Liver (tissue), 3 donors: ENCODE measurements around the gene IL11RA.

ENCODE experiments used
- EGR1 ChIP-seq, 2 donors: IDR thresholded peaks; 2 replicates each; pipeline ENCODE4 v1.6.1; 2016 to 2018; ENCODE audit warnings: antibody characterized with exemption in 2 of 2, low read depth in 2 of 2
- FOXA1 ChIP-seq: IDR thresholded peaks from 2 replicates; pipeline ENCODE4 v1.6.1; 2016; ENCODE audit warnings: antibody characterized with exemption
- GABPA ChIP-seq, 2 donors: IDR thresholded peaks in 1 of 2; conservative IDR thresholded peaks in 1 of 2; 2 replicates each; pipeline ENCODE4 v1.6.1; 2016; ENCODE audit warnings: antibody characterized with exemption in 2 of 2, mild to moderate bottlenecking in 1 of 2, moderate library complexity in 1 of 2
- JUND ChIP-seq, 2 donors: IDR thresholded peaks; 2 replicates each; pipeline ENCODE4 v1.6.1; 2016; ENCODE audit warnings: antibody characterized with exemption in 2 of 2
- RAD21 ChIP-seq, 2 donors: IDR thresholded peaks; 2 replicates each; pipeline ENCODE4 v1.6.1; 2016; ENCODE audit warnings: antibody characterized with exemption in 2 of 2, mild to moderate bottlenecking in 2 of 2
- SP1 ChIP-seq: IDR thresholded peaks from 2 replicates; pipeline ENCODE4 v1.6.1; 2018; ENCODE audit warnings: antibody characterized with exemption, mild to moderate bottlenecking
- TAF1 ChIP-seq: conservative IDR thresholded peaks from 2 replicates; pipeline ENCODE4 v1.6.1; 2016; ENCODE audit warnings: antibody characterized with exemption, mild to moderate bottlenecking
- YY1 ChIP-seq: IDR thresholded peaks from 2 replicates; pipeline ENCODE4 v1.6.1; 2016; ENCODE audit warnings: antibody characterized with exemption, mild to moderate bottlenecking
- TF ChIP-seq, protein P1 (sequence below): IDR thresholded peaks from 2 replicates; pipeline ENCODE4 v1.6.1; 2016; ENCODE audit warnings: antibody characterized with exemption
- TF ChIP-seq, protein P2 (sequence below): fragments of 150-350 bp; IDR thresholded peaks from 2 replicates; pipeline ENCODE4 v1.5.1; 2017; ENCODE audit warnings: improper control_type of control experiment, low read depth, low read length; ENCODE audit not compliant: missing input control
- TF ChIP-seq, protein P3 (sequence below): IDR thresholded peaks from 2 replicates; pipeline ENCODE4 v1.6.1; 2016; ENCODE audit warnings: antibody characterized with exemption
- TF ChIP-seq, protein P4 (sequence below): IDR thresholded peaks from 2 replicates; pipeline ENCODE4 v1.6.1; 2016; ENCODE audit warnings: antibody characterized with exemption, mild to moderate bottlenecking
- TF ChIP-seq, protein P5 (sequence below): IDR thresholded peaks from 2 replicates; pipeline ENCODE4 v1.6.1; 2016; ENCODE audit warnings: antibody characterized with exemption
- donor health status: healthy.
- donor health status: healthy.

DNA sequence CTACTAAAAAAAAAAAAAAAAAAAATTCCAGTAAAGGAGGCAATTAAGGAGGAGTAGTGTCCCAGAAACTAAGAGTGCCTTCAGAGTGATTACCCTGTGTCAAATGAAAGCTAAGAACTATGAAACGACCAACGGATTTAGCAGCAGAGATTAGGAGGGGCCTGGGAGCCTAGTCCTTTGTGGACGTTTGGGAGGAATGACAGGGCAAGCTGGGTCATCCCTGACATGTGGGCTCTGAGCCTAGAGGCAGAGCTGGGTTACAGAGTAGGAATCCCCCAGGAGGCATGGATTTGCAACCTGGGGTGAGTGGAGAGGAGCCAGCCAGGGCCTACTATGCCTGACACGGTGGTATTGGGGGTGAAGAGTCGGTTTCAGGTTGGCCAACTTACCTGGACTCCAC, 18.8 kb upstream of the IL11RA start:
- TF ChIP-seq, protein P1, sequence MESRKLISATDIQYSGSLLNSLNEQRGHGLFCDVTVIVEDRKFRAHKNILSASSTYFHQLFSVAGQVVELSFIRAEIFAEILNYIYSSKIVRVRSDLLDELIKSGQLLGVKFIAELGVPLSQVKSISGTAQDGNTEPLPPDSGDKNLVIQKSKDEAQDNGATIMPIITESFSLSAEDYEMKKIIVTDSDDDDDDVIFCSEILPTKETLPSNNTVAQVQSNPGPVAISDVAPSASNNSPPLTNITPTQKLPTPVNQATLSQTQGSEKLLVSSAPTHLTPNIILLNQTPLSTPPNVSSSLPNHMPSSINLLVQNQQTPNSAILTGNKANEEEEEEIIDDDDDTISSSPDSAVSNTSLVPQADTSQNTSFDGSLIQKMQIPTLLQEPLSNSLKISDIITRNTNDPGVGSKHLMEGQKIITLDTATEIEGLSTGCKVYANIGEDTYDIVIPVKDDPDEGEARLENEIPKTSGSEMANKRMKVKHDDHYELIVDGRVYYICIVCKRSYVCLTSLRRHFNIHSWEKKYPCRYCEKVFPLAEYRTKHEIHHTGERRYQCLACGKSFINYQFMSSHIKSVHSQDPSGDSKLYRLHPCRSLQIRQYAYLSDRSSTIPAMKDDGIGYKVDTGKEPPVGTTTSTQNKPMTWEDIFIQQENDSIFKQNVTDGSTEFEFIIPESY = no peak
- no peak for TF ChIP-seq JUND (IDR thresholded peaks at IDR 0.05)
- TF ChIP-seq, protein P2, sequence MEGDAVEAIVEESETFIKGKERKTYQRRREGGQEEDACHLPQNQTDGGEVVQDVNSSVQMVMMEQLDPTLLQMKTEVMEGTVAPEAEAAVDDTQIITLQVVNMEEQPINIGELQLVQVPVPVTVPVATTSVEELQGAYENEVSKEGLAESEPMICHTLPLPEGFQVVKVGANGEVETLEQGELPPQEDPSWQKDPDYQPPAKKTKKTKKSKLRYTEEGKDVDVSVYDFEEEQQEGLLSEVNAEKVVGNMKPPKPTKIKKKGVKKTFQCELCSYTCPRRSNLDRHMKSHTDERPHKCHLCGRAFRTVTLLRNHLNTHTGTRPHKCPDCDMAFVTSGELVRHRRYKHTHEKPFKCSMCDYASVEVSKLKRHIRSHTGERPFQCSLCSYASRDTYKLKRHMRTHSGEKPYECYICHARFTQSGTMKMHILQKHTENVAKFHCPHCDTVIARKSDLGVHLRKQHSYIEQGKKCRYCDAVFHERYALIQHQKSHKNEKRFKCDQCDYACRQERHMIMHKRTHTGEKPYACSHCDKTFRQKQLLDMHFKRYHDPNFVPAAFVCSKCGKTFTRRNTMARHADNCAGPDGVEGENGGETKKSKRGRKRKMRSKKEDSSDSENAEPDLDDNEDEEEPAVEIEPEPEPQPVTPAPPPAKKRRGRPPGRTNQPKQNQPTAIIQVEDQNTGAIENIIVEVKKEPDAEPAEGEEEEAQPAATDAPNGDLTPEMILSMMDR = no peak
- TF ChIP-seq SP1 = no peak
- TF ChIP-seq, protein P3, sequence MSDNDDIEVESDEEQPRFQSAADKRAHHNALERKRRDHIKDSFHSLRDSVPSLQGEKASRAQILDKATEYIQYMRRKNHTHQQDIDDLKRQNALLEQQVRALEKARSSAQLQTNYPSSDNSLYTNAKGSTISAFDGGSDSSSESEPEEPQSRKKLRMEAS = no peak
- TF ChIP-seq, protein P4, sequence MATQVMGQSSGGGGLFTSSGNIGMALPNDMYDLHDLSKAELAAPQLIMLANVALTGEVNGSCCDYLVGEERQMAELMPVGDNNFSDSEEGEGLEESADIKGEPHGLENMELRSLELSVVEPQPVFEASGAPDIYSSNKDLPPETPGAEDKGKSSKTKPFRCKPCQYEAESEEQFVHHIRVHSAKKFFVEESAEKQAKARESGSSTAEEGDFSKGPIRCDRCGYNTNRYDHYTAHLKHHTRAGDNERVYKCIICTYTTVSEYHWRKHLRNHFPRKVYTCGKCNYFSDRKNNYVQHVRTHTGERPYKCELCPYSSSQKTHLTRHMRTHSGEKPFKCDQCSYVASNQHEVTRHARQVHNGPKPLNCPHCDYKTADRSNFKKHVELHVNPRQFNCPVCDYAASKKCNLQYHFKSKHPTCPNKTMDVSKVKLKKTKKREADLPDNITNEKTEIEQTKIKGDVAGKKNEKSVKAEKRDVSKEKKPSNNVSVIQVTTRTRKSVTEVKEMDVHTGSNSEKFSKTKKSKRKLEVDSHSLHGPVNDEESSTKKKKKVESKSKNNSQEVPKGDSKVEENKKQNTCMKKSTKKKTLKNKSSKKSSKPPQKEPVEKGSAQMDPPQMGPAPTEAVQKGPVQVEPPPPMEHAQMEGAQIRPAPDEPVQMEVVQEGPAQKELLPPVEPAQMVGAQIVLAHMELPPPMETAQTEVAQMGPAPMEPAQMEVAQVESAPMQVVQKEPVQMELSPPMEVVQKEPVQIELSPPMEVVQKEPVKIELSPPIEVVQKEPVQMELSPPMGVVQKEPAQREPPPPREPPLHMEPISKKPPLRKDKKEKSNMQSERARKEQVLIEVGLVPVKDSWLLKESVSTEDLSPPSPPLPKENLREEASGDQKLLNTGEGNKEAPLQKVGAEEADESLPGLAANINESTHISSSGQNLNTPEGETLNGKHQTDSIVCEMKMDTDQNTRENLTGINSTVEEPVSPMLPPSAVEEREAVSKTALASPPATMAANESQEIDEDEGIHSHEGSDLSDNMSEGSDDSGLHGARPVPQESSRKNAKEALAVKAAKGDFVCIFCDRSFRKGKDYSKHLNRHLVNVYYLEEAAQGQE = no peak
- no peak for TF ChIP-seq EGR1 (IDR thresholded peaks at IDR 0.05; ENCODE audit: low read depth in 2 of 2)
- TF ChIP-seq RAD21 (IDR thresholded peaks at IDR 0.05) = no peak
- TF ChIP-seq, protein P5, sequence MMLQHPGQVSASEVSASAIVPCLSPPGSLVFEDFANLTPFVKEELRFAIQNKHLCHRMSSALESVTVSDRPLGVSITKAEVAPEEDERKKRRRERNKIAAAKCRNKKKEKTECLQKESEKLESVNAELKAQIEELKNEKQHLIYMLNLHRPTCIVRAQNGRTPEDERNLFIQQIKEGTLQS = no peak
- TF ChIP-seq FOXA1 = no peak
- TF ChIP-seq YY1 = no peak
- TF ChIP-seq GABPA (IDR thresholded peaks at IDR 0.05 in 1 of 2, conservative IDR thresholded peaks at IDR 0.05 in 1 of 2) = no peak
- no peak for TF ChIP-seq TAF1
